DND-41 (cell line): Measurements from ENCODE around the gene NECTIN1.
A peak's percentile ranks its signal among the peaks of the same experiment; 100 is the strongest.

Experiments
- EZH2 ChIP-seq: IDR thresholded peaks from 3 replicates; pipeline ENCODE4 v1.6.1; 2012; ENCODE audit warnings: borderline replicate concordance, low read depth, mild to moderate bottlenecking, moderate library complexity, low read length, inconsistent platforms; ENCODE audit not compliant: severe bottlenecking
- TF ChIP-seq, protein P1 (sequence below): IDR thresholded peaks from 2 replicates; pipeline ENCODE4 v1.5.1; 2012; ENCODE audit warnings: borderline replicate concordance, low read length, moderate library complexity, mild to moderate bottlenecking; ENCODE audit not compliant: poor library complexity, severe bottlenecking; ENCODE audit errors: extremely low read depth

DNA sequence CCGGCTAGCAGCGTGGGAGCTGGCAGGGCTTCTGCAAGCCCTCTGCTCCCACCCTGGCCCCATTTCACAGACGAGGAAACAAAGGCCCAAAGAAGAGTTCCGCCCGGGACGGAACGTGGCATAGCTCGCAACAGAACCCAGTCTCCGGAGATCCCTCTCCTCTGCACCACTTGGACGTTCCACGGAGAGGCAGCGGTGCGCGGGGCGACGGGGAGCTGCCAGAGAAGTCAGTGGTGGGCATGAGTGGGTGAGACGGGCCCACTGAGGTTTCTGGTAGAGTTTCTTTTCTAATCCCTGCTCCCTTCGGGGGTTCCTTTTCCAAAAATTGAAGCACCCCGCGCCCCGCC, 554 bp upstream of the NECTIN1 start:
- peak; percentile 56 for TF ChIP-seq EZH2
- TF ChIP-seq, protein P1, sequence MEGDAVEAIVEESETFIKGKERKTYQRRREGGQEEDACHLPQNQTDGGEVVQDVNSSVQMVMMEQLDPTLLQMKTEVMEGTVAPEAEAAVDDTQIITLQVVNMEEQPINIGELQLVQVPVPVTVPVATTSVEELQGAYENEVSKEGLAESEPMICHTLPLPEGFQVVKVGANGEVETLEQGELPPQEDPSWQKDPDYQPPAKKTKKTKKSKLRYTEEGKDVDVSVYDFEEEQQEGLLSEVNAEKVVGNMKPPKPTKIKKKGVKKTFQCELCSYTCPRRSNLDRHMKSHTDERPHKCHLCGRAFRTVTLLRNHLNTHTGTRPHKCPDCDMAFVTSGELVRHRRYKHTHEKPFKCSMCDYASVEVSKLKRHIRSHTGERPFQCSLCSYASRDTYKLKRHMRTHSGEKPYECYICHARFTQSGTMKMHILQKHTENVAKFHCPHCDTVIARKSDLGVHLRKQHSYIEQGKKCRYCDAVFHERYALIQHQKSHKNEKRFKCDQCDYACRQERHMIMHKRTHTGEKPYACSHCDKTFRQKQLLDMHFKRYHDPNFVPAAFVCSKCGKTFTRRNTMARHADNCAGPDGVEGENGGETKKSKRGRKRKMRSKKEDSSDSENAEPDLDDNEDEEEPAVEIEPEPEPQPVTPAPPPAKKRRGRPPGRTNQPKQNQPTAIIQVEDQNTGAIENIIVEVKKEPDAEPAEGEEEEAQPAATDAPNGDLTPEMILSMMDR, result no peak
